CD4-positive, alpha-beta T cell treated with Interleukin-1 beta for 1 hour (primary cell): ENCODE data around the gene TPBG.

Experiments used
- DNase-seq, 2 donors: peaks; one replicate each; pipeline ENCODE4 v3.0.0-alpha.2; 2020 to 2022

Gene TPBG

GRCh38 chr6:82363428-82364086, at the start of gene TPBG:
TSS of gene TPBG (plus strand) at chr6:82363817. CDS start at chr6:82364962, 1,145 bp downstream.
- no peak for DNase-seq

- DNase-seq = no peak
Observed at GRCh38 chr6:82322386-82322785, 41.2 kb upstream of the TPBG start.

GRCh38 chr6:82329766-82330165, 33.9 kb upstream of the TPBG start:
- DNase-seq = no peak

- DNase-seq = no peak
Observed at GRCh38 chr6:82330171-82330804, 33.3 kb upstream of the TPBG start.

- DNase-seq = no peak
Observed at GRCh38 chr6:82331031-82331773, 32.4 kb upstream of the TPBG start.

- DNase-seq = no peak
Observed at GRCh38 chr6:82333781-82334180, 29.8 kb upstream of the TPBG start.

- no peak for DNase-seq
Observed at GRCh38 chr6:82337688-82338257, 25.8 kb upstream of the TPBG start.

- DNase-seq = no peak
Observed at GRCh38 chr6:82348130-82348529, 15.5 kb upstream of the TPBG start.

- DNase-seq = no peak
Observed at GRCh38 chr6:82353848-82354247, 9.8 kb upstream of the TPBG start.

GRCh38 chr6:82360552-82360951, 3.1 kb upstream of the TPBG start:
- DNase-seq = no peak

GRCh38 chr6:82361631-82362030, 2.0 kb upstream of the TPBG start:
- no peak for DNase-seq

GRCh38 chr6:82362144-82362543, 1.5 kb upstream of the TPBG start:
- DNase-seq = no peak

- no peak for DNase-seq
Observed at GRCh38 chr6:82362878-82363427, 664 bp upstream of the TPBG start.

- no peak for DNase-seq
Observed at GRCh38 chr6:82364087-82365015, 734 bp downstream of the TPBG start.

GRCh38 chr6:82365016-82365795, 1.6 kb downstream of the TPBG start:
- DNase-seq = no peak

GRCh38 chr6:82367704-82368103, 4.1 kb downstream of the TPBG start:
- no peak for DNase-seq

GRCh38 chr6:82370788-82371187, 7.2 kb downstream of the TPBG start:
- DNase-seq = no peak

- DNase-seq = no peak
Observed at GRCh38 chr6:82371799-82372546, 8.4 kb downstream of the TPBG start.

- DNase-seq = no peak
Observed at GRCh38 chr6:82372656-82373055, 9.0 kb downstream of the TPBG start.

- DNase-seq = no peak
Observed at GRCh38 chr6:82374516-82374915, 10.9 kb downstream of the TPBG start.

- no peak for DNase-seq
Observed at GRCh38 chr6:82376636-82377035, 13.0 kb downstream of the TPBG start.
